Ascending aorta (tissue), 2 donors: ENCODE results near the gene SUSD3. TPM values are rescaled to one million over a fixed set of nuclear protein-coding genes. Genes with fewer than 3 reads are reported as not detected.
A peak's percentile ranks its signal among the peaks of the same experiment; 100 is the strongest.

Experiments
- DNase-seq, 2 donors: peaks; one replicate each; pipeline ENCODE4 v3.0.0-alpha.2; 2019; ENCODE audit warnings: low spot score in 2 of 2
- H3K27ac ChIP-seq, 2 donors: fragments of 200-600 bp; sonication (generic); one replicate each; pipeline ENCODE4 v1.5.1; 2016 to 2017; ENCODE audit warnings: mild to moderate bottlenecking in 1 of 2
- H3K27me3 ChIP-seq: fragments of 200-600 bp; sonication (generic); one replicate; pipeline ENCODE4 v1.5.1; 2017
- H3K36me3 ChIP-seq, 2 donors: fragments of 200-600 bp; sonication (generic); one replicate each; pipeline ENCODE4 v1.5.1; 2016
- H3K4me1 ChIP-seq, 2 donors: fragments of 200-600 bp; sonication (generic); one replicate each; pipeline ENCODE4 v1.5.1; 2016 to 2017; ENCODE audit warnings: mild to moderate bottlenecking in 1 of 2
- H3K4me3 ChIP-seq, 2 donors: fragments of 200-600 bp; sonication (generic); one replicate each; pipeline ENCODE4 v1.5.1; 2016 to 2017; ENCODE audit warnings: mild to moderate bottlenecking in 1 of 2
- H3K9me3 ChIP-seq, 2 donors: fragments of 200-600 bp; sonication (generic); one replicate each; pipeline ENCODE4 v1.5.1; 2016
- CTCF ChIP-seq, 3 experiments: fragments of 200-600 bp in 2 of 3; fragments of 450-650 bp in 1 of 3; sonication (generic) in 2 of 3; IDR thresholded peaks; one replicate each; pipeline ENCODE4 v1.5.1; 2016 to 2019; ENCODE audit warnings: antibody characterized with exemption in 3 of 3, mild to moderate bottlenecking in 1 of 3, moderate library complexity in 1 of 3
- intact Hi-C: fragments of 100-400 bp; cut with DNase I; formaldehyde crosslinking; loops from one replicate; pipeline ENCODE4 v1.15.1; 2023
- total RNA-seq: library from RNA; depleted of rRNA; stranded (reverse); fragments of >200 nt; gene quantifications from one replicate; pipeline ENCODE4 v1.1.0, GENCODE V29; 2016

SUSD3 gene
- total RNA-seq, 1 donor from 2014 or later, result not detected

- Histone ChIP-seq H3K4me1 (peaks cover 31 to 43% of the 10 kb centered on the region in 2 donors), H3K27me3 (no peaks in the 10 kb centered on the region), H3K36me3 (no peaks in the 10 kb centered on the region), H3K27ac (peak overlapping the region; percentile 98 to 99), H3K4me3 (peak overlapping the region; percentile 77 to 91), H3K9me3 (no peaks in the 10 kb centered on the region)
- intact Hi-C loops, result loop anchor here (2.0 to 10.0 kb wide), 4 partner anchors 74 to 432 kb away; partner anchors contain the start of genes BICD2, FAM120A, FAM120AOS and SUSD3
- TF ChIP-seq CTCF (IDR thresholded peaks at IDR 0.05), result no peak
- DNase-seq, result peak; percentile 76 to 91
These were observed 74.6 kb downstream of the SUSD3 start for GRCh38 chr9:93132946-93133680.

- TF ChIP-seq CTCF (IDR thresholded peaks at IDR 0.05), result no peak
- peaks cover 0 to 3% of the 10 kb centered on the region in 2 donors for H3K9me3 ChIP-seq
- peak overlapping the region; percentile 77 to 91 for H3K4me3 ChIP-seq
- intact Hi-C loops, result loop anchor here (1.0 to 10.0 kb wide), 5 partner anchors 38 to 431 kb away; partner anchors contain the start of genes BICD2, FAM120A, FAM120AOS and SUSD3
- peak overlapping the region; percentile 98 to 99 for H3K27ac ChIP-seq
- no peaks in the 10 kb centered on the region for H3K27me3 ChIP-seq
- peaks cover 27 to 38% of the 10 kb centered on the region in 2 donors for H3K4me1 ChIP-seq
- H3K36me3 ChIP-seq, result no peaks in the 10 kb centered on the region
- no peak for DNase-seq
These were observed 75.1 kb downstream of the SUSD3 start for GRCh38 chr9:93133681-93134014.

- DNase-seq, result peak in 1 of 2 donors; percentile 86
- intact Hi-C loops, result loop anchor here (1.0 to 10.0 kb wide), 4 partner anchors 39 to 431 kb away; partner anchors contain the start of genes BICD2, FAM120A and FAM120AOS
- Histone ChIP-seq H3K27me3 (no peaks in the 10 kb centered on the region), H3K27ac (peak within 1 kb of the TSS; percentile 98 to 99), H3K36me3 (no peaks in the 10 kb centered on the region), H3K4me3 (peak within 1 kb of the TSS; percentile 77 to 91), H3K9me3 (peaks cover 0 to 4% of the 10 kb centered on the region in 2 donors), H3K4me1 (peaks cover 27 to 38% of the 10 kb centered on the region in 2 donors)
- peak in 1 of 3 experiments; percentile 21 for TF ChIP-seq CTCF (IDR thresholded peaks at IDR 0.05)
These were observed 75.7 kb downstream of the SUSD3 start, which contains the start of gene NINJ1 for GRCh38 chr9:93134015-93134739. Gene NINJ1 (minus strand): TSS chr9:93134251. CDS start chr9:93134217, 34 bp downstream.

Other genes with a start within 250 kb of the SUSD3 start
- gene ZNF484, start 180.7 kb upstream of the SUSD3 start, total RNA-seq, result 16.9 TPM
- gene FGD3, start 111.2 kb upstream of the SUSD3 start, total RNA-seq, result 20.8 TPM
- gene CARD19, start 37.5 kb downstream of the SUSD3 start, total RNA-seq, result 212 TPM
- gene NINJ1, start 75.5 kb downstream of the SUSD3 start, total RNA-seq, result 156 TPM
- gene WNK2, start 125.4 kb downstream of the SUSD3 start, total RNA-seq, result not detected